Embryonic facial prominence (tissue), 1 donor: ENCODE data around the gene ANTKMT.

Experiments used
- DNase-seq: peaks from one replicate; pipeline ENCODE4 v3.0.0-alpha.2; 2016; ENCODE audit errors: extremely low spot score

The ANTKMT gene

GRCh38 chr16:714558-715476, 6.1 kb upstream of the ANTKMT start, which contains the start of gene METRN:
Gene METRN (plus strand): TSS chr16:715118. CDS start chr16:715290, 172 bp downstream.
- DNase-seq = peak; percentile 64

GRCh38 chr16:715477-716199, 5.3 kb upstream of the ANTKMT start:
- no peak for DNase-seq

- no peak for DNase-seq
These were observed 4.8 kb upstream of the ANTKMT start for GRCh38 chr16:716200-716568.

DNA sequence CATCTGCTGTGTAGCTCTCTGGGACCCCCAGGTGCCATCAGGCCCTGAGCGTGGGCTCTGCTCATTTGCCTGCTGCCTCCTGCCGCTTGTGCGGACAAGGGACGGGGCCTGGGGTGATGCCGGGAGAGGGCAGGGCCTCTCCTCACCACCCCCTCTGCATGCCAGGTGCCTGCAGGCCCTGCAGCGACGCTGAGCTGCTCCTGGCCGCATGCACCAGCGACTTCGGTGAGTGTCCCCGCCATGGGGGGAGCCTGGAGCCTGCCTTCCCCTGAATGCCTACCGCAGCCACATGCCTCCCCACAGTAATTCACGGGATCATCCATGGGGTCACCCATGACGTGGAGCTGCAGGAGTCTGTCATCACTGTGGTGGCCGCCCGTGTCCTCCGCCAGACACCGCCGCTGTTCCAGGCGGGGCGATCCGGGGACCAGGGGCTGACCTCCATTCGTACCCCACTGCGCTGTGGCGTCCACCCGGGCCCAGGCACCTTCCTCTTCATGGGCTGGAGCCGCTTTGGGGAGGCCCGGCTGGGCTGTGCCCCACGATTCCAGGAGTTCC, 4.1 kb upstream of the ANTKMT start:
- no peak for DNase-seq

DNA sequence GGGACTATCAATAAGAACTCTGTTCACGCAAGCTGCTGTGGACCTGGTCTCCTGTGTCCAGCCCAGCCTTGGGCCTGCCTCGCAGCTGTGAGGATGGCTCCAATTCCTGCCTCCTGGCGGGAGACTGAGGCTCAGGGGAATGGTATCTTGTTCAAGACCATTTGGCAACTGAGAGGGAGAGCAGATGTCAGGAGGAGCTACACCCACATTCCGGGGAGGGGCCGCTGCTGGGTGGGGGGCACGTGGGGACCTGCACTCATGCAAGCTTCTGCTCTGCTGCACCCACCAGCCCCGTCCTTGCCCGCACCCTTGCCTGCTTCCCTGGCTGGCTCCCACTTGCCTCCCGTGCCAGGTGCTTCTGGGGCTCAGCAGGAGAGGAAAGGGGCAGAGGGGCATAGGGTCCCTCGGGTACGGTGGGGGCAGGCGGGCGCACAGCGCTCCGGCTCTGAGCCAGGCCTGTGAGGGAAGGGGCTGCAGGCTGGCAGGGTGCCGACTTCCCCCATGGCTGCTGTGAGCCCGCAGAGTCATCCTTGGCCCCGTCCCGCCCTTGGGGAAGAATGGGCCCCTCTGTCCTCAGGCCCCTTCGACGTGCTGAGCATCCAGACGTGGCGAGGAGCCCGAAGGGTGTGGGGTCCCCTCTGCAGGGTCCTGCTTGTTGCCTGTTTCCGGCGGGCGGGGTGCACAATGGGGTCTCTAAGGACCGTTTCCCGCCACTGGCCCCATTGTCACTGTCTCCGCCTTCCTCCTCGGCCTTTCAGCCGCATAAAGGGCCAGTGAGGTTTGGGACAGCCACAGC, 3.3 kb upstream of the ANTKMT start:
- DNase-seq = no peak

DNA sequence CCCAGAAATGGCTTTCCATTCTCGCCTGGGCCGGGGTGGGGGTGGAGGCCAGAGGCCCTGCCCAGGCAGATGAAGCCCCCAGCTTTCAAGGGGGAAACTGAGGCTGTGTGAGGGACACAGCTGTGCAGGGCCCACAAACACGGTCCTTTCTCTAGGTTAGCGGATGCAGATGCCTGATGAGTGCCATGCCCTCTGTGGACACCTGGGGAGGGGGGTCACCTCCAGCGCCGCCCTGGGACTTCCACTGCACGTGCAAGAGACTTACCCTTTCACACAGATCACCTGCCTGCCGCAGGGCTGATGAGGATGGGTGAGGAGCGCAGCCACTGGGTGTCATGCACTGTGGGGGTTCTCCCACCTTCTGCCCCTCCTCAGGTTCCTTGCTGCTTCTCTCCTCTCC, 2.6 kb upstream of the ANTKMT start:
- no peak for DNase-seq

GRCh38 chr16:718922-719321, 2.0 kb upstream of the ANTKMT start:
- no peak for DNase-seq

DNA sequence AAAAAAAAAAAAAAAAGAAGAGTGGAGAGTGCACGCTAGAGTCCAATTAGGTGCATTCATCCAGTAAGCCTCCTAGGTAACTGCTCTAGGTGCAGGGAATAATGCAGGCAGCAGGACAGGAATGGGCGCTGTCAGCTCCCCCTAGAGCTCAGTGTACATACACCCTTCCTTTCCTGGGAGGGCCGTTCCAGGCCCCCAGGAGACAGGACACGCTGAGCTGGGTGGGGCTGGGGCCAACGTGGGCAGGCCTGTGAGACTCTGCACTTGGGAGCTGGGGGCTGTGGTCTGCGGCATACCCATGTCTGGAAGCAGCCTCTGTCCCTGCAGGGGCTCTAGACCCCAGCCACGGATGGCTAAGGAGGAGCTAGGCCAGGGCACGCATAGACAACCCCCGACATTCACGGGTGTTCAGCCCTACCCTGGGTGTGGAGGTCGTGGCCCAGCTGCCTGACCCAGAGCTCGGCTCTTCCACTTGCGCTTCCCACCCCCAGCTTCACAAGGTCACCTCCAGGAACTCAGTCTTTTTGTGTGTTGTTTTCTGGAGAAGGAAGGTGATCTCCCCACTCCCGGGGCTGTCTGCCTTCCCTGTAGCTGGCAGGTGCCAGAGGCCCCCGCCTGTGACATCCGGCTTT, 1.0 kb upstream of the ANTKMT start:
- no peak for DNase-seq

DNA sequence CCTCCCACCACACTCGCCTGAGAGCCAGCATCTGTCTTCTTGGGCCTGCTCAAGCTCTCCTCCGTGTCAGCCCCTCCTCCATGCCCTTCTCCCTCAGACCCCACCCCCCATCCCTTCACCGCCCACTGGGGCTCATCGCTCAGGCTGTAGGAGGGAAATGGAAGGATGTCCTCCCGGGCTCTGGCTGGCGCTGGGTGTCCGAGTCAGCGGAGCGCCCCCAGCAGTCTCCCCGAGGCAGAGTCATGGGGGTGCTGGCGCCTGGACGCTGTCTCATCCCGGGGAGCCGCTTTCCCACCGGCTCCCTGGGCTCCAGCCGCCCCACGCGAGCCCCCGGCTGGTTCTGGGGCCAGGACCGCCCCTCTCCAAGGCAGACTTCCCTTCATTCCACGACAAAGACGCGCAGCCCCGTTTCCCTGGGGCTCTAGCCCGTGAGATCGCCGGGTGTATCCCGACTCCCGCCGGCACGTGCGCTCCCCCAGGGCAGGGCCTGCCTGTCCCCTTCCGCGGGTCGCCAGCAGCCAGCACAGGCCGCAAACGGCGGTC, 428 bp upstream of the ANTKMT start:
- no peak for DNase-seq

- DNase-seq = no peak
These were observed 1.0 kb downstream of the ANTKMT start for GRCh38 chr16:721765-722540.

DNA sequence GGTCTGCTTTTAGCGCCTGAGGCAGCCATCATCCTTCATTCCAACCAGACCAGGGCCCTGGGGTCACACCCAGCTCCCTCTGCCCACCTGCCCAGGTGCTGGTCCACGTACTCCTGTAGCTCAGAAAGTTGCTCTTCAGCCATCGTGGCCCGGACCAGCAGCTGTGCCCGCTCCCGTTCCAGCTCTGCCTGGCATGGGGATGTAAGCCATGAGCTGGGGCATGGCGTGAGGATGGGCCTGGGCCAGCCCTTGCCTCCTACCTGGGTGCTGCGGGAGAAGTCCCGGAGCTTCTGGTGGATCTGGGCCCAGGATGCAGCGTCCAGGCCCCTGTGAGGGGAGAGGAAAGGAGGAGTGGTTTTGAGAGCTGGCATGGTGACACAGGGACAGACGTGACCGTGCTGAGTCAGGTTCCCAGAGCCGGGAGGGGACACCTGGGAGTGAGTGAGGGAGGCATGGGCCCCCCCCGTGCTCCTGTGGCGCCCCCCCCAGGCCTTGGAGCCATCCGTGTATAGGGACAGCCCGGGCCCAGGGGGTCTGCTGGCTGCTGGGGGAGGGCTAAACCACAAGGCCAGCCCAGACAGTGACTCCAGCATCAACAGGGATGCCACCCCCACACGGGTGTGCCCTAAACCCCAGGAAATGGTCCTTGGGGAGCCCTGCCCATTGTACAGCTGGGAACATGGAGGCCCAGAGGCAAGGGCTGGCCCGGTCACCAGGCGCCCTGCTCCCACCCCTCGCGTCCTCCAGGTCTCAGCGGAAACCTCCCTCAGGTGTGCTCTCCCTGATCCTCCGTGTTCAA, 2.1 kb downstream of the ANTKMT start:
- DNase-seq = no peak

DNA sequence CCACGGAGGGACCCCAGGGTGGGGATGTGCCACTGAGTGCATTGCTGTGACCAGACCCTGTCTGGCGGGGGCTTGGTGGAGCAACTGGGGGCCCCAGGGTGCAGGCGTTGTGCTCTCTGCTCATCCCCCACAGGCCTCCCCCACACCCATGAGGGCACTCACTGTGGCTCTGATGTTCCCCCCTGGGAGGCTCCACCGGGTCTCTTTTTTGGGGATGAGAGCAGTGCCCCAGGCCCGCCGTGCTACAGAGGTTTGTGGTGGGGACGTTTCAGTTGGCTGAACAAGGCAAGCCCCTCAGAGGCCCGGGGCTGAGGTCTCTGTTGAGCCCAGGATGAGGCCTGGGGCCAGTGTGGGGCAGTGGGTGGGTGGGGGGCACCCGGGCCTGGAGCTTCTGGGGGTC, 2.7 kb downstream of the ANTKMT start:
- no peak for DNase-seq

DNA sequence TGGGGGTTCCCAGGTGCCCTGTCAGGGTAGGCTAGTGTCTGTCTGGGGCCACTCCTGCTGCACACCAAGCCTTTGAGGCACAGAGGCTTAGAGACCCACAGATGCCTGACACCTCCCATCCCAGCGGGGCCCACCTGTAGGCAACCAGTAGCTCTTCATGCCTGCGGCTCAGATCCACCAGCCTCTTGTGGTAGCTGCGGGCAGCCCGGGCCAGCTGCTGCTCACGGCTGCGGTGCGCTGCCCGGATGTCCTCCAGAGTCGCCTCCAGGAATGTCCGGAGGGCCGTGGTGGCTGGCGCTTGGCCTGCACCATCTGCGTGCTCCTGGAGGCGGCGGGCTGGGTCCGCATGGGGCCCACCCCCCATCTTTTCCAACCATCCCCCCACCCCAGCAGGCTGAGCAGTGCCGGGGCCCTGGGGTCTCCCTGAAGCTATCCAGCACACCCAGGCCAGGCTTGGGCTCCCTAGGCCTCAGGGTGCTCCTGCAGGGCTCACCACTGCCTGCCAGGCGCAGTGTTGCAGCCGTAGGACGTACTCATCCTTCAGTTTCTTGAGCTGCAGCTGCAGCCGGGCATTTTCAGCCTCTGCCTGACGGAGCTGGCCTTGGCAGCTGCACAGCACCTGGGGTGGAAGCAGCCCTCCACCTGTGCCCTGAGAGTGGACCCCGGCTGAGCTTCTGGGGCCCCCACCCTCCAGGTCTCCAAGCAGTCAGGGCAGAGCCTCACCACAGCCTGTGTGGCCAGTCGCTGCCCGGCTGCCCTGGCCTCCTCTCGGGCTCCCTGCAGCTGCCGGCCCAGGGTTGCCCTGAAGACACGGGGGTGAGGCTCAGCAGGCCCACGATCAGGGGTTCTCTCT, 3.5 kb downstream of the ANTKMT start:
- no peak for DNase-seq

DNA sequence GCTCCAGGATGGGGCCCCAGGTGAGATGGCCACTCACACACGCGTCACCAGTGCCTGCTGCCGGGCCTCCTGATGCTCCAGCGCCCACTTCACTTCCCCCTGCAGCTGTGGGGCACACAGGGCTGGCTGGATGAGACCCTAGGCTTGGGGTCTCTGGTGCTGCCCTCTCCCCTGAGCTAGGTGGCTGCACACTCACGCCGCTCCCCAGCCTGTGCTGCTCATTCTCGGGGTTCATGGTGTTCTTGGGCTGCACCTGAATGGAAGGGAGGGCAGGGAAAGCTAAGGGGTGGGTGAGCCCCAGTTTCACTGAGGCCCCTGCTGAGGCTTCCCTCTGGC, 4.1 kb downstream of the ANTKMT start:
- DNase-seq = no peak

GRCh38 chr16:725463-726187, 4.7 kb downstream of the ANTKMT start:
- DNase-seq = no peak

DNA sequence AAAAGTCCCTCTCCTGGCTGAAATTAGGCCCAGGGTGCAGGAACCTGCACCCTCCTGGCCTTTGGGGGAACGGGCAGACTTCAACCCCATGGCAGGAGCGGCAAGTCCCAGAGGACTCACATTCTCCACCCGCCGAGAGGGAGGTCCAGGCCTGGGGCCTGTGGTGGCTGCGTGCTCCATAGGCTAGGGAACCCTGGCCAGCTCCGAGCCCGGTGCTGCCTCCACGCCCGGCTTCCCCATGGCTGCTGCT, 5.2 kb downstream of the ANTKMT start:
- DNase-seq = no peak

DNA sequence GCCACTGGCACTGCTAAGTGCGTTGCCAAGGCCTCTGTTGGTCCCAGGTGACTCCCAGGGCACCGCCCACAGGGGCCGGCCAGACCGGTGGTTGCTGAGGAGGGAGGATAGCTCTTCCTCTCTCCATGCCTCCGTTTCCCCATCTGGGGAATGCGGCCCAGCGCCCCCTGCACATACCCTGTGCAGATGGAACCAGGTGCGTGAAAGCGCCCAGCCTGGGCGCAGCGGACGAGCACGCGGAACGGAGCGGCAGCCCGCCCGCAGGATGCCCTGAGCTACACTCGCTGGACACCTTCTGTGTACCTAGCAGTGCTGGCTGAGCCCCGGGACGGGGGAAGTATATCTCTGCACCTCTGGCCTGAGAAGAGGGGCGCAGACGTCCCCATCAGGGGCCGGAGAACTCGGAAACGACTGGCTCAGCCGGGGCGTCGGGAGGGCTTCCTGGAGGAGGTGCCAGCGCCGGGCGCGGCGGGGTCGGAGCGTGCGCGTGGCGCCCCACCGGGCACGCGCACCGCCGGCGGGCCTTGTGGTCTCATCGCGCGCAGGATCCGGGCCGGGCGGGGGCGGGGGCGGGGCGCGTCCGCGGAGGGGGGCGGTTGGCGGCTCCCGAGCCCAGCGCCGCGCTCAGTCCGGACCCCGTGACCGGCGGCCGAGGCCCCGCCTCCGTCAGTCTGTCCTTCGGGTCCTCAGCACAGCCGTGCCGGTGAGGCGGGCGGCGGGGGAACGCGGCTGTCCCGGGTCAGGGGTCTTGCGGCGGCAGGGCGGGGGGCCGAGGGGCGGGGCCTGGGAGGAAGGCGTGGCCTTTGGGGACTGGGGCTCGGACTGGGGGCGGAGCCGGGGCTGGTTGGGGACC, 5.7 kb downstream of the ANTKMT start, which contains the start of the genes CCDC78 and HAGHL:
Gene CCDC78 (minus strand): TSS at position 6 of the 853 bp plus-strand sequence. CDS start 76 bp downstream, outside the sequence.
Gene HAGHL (plus strand): TSS at position 669 of the 853 bp plus-strand sequence. CDS start 404 bp downstream, outside the sequence.
- DNase-seq = no peak
